Fibroblast of lung (primary cell): Measurements from ENCODE around the gene ROBO1. TPM values are rescaled to one million over a fixed set of nuclear protein-coding genes. Genes with fewer than 3 reads are reported as not detected.

Source experiments
- DNase-seq, 2 donors: peaks; one replicate each; pipeline versions ENCODE4 v3.0.0 to v3.0.0-alpha.2; 2010; ENCODE audit warnings: low read depth in 2 of 2
- H2AFZ ChIP-seq: 2 replicates; pipeline ENCODE4 v1.5.1; 2012; ENCODE audit warnings: low read length, control low read depth, inconsistent platforms
- H3K27ac ChIP-seq: 2 replicates; pipeline ENCODE4 v1.5.1; 2011; ENCODE audit warnings: low read length, control low read depth; ENCODE audit not compliant: insufficient read depth
- H3K27me3 ChIP-seq: 2 replicates; pipeline ENCODE4 v1.5.1; 2011; ENCODE audit warnings: mild to moderate bottlenecking, low read length; ENCODE audit not compliant: control insufficient read depth, insufficient read depth
- H3K36me3 ChIP-seq: 2 replicates; pipeline ENCODE4 v1.5.1; 2011; ENCODE audit warnings: low read length; ENCODE audit not compliant: control insufficient read depth, insufficient read depth
- H3K4me1 ChIP-seq: 2 replicates; pipeline ENCODE4 v1.5.1; 2011; ENCODE audit warnings: low read length; ENCODE audit not compliant: control insufficient read depth, insufficient read depth; ENCODE audit errors: extremely low read depth
- H3K4me2 ChIP-seq: 2 replicates; pipeline ENCODE4 v1.5.1; 2011; ENCODE audit warnings: low read length, control low read depth; ENCODE audit not compliant: insufficient read depth; ENCODE audit errors: extremely low read depth
- H3K4me3 ChIP-seq, 4 experiments: fragments of 200-600 bp in 1 of 4; sonication (generic) in 1 of 4; replicated peaks in 1 of 4; 2 replicates each; pipeline ENCODE4 v1.5.1; 2011 to 2016; ENCODE audit warnings: low read length in 4 of 4, low read depth in 3 of 4, mild to moderate bottlenecking in 3 of 4, control low read depth in 2 of 4, inconsistent platforms in 1 of 4, mixed read lengths in 1 of 4; ENCODE audit not compliant: insufficient read depth in 1 of 4; ENCODE audit errors: control extremely low read depth in 1 of 4
- H3K79me2 ChIP-seq: 2 replicates; pipeline ENCODE4 v1.5.1; 2012; ENCODE audit warnings: mild to moderate bottlenecking, low read length, inconsistent platforms; ENCODE audit not compliant: control insufficient read depth, insufficient read depth
- H3K9ac ChIP-seq: 2 replicates; pipeline ENCODE4 v1.5.1; 2011; ENCODE audit warnings: mild to moderate bottlenecking, low read length, control low read depth; ENCODE audit not compliant: insufficient read depth
- H3K9me3 ChIP-seq: 2 replicates; pipeline ENCODE4 v1.5.1; 2012; ENCODE audit warnings: low read depth, low read length; ENCODE audit not compliant: control insufficient read depth, insufficient read depth
- H4K20me1 ChIP-seq: 2 replicates; pipeline ENCODE4 v1.5.1; 2011; ENCODE audit warnings: low read length; ENCODE audit not compliant: control insufficient read depth, insufficient read depth; ENCODE audit errors: extremely low read depth
- EZH2 ChIP-seq: IDR thresholded peaks from 2 replicates; pipeline ENCODE4 v1.5.1; 2012; ENCODE audit warnings: low read length, control low read depth, mild to moderate bottlenecking; ENCODE audit errors: missing control alignments
- polyA plus RNA-seq, 2 donors: library from polyadenylated mRNA; depleted of rRNA in 1 of 2; stranded (reverse) in 1 of 2; unstranded in 1 of 2; fragments of >200 nt; gene quantifications; 2 replicates each; pipeline ENCODE4 v1.2.1, GENCODE V29; 2011 to 2012; ENCODE audit warnings: missing spikeins in 1 of 2
- total RNA-seq: library from RNA; depleted of rRNA; stranded (reverse); fragments of >200 nt; gene quantifications from 2 replicates; pipeline ENCODE4 v1.2.1, GENCODE V29; 2014
- TF ChIP-seq, protein P1 (sequence below), 2 donors: IDR thresholded peaks in 1 of 2; conservative IDR thresholded peaks in 1 of 2; 1 replicate in 1 of 2; 2 replicates in 1 of 2; pipeline ENCODE4 v1.5.1; 2011 to 2012; ENCODE audit warnings: low read length in 2 of 2, control low read depth in 1 of 2, inconsistent platforms in 1 of 2, low read depth in 1 of 2, mild to moderate bottlenecking in 1 of 2

The ROBO1 gene
- total and polyA plus RNA-seq, 2 donors (not counting 1 experiment from before 2014, with no cell fraction given), result 53.8 to 104 TPM

DNA sequence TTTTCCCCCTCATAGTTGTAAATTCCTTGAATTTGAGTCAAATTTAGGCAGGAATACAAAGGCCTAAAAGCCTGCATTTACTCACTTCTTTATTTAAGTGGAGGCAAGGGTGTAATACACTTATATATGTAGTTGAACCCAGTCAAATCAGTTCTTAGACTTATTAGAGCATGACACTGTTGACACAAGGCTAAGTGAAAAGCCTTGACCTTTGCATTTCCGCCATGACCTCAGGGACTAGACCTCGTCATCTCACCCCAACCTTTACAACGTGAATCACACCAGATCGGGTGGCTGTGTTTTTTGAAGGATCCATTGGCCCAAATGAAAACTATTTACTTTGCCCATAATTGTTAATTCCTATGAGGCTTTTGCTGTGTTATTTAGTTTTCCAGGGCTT lies 774.4 kb downstream of the ROBO1 start:
- Histone ChIP-seq H3K27ac (no peak overlapping the region), H2AFZ (no peak overlapping the region), H3K4me3 (no peak overlapping the region), H3K4me2 (no peak overlapping the region), H4K20me1 (no peaks in the 10 kb centered on the region), H3K27me3 (no peaks in the 10 kb centered on the region), H3K9me3 (no peaks in the 10 kb centered on the region), H3K9ac (no peak overlapping the region), H3K36me3 (no peaks in the 10 kb centered on the region), H3K79me2 (no peaks in the 10 kb centered on the region), H3K4me1 (no peaks in the 10 kb centered on the region)
- TF ChIP-seq, protein P1, sequence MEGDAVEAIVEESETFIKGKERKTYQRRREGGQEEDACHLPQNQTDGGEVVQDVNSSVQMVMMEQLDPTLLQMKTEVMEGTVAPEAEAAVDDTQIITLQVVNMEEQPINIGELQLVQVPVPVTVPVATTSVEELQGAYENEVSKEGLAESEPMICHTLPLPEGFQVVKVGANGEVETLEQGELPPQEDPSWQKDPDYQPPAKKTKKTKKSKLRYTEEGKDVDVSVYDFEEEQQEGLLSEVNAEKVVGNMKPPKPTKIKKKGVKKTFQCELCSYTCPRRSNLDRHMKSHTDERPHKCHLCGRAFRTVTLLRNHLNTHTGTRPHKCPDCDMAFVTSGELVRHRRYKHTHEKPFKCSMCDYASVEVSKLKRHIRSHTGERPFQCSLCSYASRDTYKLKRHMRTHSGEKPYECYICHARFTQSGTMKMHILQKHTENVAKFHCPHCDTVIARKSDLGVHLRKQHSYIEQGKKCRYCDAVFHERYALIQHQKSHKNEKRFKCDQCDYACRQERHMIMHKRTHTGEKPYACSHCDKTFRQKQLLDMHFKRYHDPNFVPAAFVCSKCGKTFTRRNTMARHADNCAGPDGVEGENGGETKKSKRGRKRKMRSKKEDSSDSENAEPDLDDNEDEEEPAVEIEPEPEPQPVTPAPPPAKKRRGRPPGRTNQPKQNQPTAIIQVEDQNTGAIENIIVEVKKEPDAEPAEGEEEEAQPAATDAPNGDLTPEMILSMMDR (conservative IDR thresholded peaks at IDR 0.05 in 1 of 2, IDR thresholded peaks at IDR 0.05 in 1 of 2; ENCODE audit: low read depth in 1 of 2, low read length in 2 of 2), result no peak
- TF ChIP-seq EZH2, result no peak
- no peak for DNase-seq

DNA sequence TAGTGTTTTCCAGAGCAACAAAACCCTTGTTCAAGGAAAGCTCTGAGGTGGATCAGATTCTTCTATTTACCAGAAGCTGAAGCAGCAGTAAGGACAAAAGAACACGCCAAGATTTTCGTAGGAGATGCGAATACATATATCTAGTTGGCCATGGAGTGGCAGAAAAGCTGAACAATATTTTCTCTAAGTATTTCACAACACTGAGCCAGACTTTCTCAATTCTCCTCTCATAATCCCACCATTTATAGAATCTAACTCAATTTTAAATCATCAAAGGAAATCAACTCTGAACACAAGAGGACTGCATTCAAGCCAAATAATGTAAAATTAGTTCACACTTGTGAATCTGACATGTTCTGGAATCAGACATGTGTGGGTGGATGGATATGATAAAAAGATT lies 775.0 kb downstream of the ROBO1 start:
- no peak for TF ChIP-seq EZH2
- TF ChIP-seq, protein P1 (conservative IDR thresholded peaks at IDR 0.05 in 1 of 2, IDR thresholded peaks at IDR 0.05 in 1 of 2; ENCODE audit: low read depth in 1 of 2, low read length in 2 of 2), result no peak
- no peaks in the 10 kb centered on the region for H3K36me3 ChIP-seq
- no peaks in the 10 kb centered on the region for H3K79me2 ChIP-seq
- H2AFZ ChIP-seq, result no peak overlapping the region
- H3K27ac ChIP-seq, result no peak overlapping the region
- no peaks in the 10 kb centered on the region for H3K4me1 ChIP-seq
- H3K27me3 ChIP-seq, result no peaks in the 10 kb centered on the region
- H3K4me2 ChIP-seq, result no peak overlapping the region
- H3K9ac ChIP-seq, result no peak overlapping the region
- no peak for DNase-seq
- H3K4me3 ChIP-seq, result no peak overlapping the region
- H4K20me1 ChIP-seq, result no peaks in the 10 kb centered on the region
- H3K9me3 ChIP-seq, result no peaks in the 10 kb centered on the region

DNA sequence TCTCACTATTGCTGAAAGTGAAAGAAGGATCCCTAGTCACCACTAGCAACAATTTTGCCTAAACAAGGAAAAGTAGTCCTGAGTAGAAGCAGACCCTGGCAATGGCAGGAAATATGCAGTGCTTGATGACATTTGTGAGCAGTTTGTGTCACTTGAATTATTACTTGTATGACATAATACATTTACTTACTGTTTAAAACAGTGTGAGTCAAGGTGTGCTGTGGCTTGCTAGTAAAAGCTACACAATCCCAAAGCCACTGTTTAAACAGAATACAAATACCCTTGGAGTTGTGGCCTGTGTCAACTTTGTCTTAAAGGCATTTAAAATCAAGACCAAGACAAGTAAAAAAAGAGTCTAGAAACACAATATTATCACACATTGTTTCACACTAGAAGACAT lies 775.4 kb downstream of the ROBO1 start:
- Histone ChIP-seq H3K9me3 (no peaks in the 10 kb centered on the region), H3K79me2 (no peaks in the 10 kb centered on the region)
- TF ChIP-seq, protein P1 (conservative IDR thresholded peaks at IDR 0.05 in 1 of 2, IDR thresholded peaks at IDR 0.05 in 1 of 2; ENCODE audit: low read depth in 1 of 2, low read length in 2 of 2), result no peak
- no peak for TF ChIP-seq EZH2

More for the DNA sequence above, 775.4 kb downstream of the ROBO1 start:
- Histone ChIP-seq H3K9ac (no peak overlapping the region), H3K27me3 (no peaks in the 10 kb centered on the region), H3K4me3 (no peak overlapping the region), H3K4me2 (no peak overlapping the region), H4K20me1 (no peaks in the 10 kb centered on the region), H3K36me3 (no peaks in the 10 kb centered on the region), H2AFZ (no peak overlapping the region), H3K27ac (no peak overlapping the region), H3K4me1 (no peaks in the 10 kb centered on the region)
- DNase-seq, result no peak
